Thyroid gland (tissue), 4 donors: Measurements from ENCODE around the gene TGM2. TPM values are rescaled to one million over a fixed set of nuclear protein-coding genes. Genes with fewer than 3 reads are reported as not detected.

Experiments used
- DNase-seq, 2 donors: peaks; one replicate each; pipeline ENCODE4 v3.0.0-alpha.2; 2019
- H3K27ac ChIP-seq, 3 donors: fragments of 200-600 bp; sonication (generic); 1 replicate in 2 of 3; 2 replicates in 1 of 3; pipeline ENCODE4 v1.5.1; 2016 to 2019; ENCODE audit warnings: mild to moderate bottlenecking in 1 of 3, moderate library complexity in 1 of 3
- H3K27me3 ChIP-seq: fragments of 200-600 bp; sonication (generic); one replicate; pipeline ENCODE4 v1.5.1; 2019
- H3K36me3 ChIP-seq, 2 donors: fragments of 200-600 bp; sonication (generic); one replicate each; pipeline ENCODE4 v1.5.1; 2016 to 2019
- H3K4me1 ChIP-seq, 2 donors: fragments of 200-600 bp; sonication (generic); one replicate each; pipeline ENCODE4 v1.5.1; 2017 to 2019
- H3K4me3 ChIP-seq, 3 donors: fragments of 200-600 bp; sonication (generic); replicated peaks in 1 of 3; 1 replicate in 2 of 3; 2 replicates in 1 of 3; pipeline ENCODE4 v1.5.1; 2016; ENCODE audit warnings: mild to moderate bottlenecking in 1 of 3
- H3K9me3 ChIP-seq: fragments of 200-600 bp; sonication (generic); one replicate; pipeline ENCODE4 v1.5.1; 2017
- POLR2A ChIP-seq, 2 donors: fragments of 450-650 bp; IDR thresholded peaks; one replicate each; pipeline ENCODE4 v1.6.1; 2017; ENCODE audit warnings: antibody characterized with exemption in 2 of 2, mild to moderate bottlenecking in 2 of 2, moderate library complexity in 1 of 2
- WGBS, 2 donors: methylation state at CpG; one replicate each; pipeline ENCODE4 v1.1.5; 2017; 5-methylcytosine and 5-hydroxymethylcytosine counted together
- intact Hi-C: fragments of 100-400 bp; cut with DNase I; formaldehyde crosslinking; loops from one replicate; pipeline ENCODE4 v1.15.1; 2023
- total RNA-seq, 4 donors: library from RNA; depleted of rRNA; stranded (reverse); fragments of >200 nt; gene quantifications; one replicate each; pipeline ENCODE4 v1.2.3, GENCODE V29; 2016
- TF ChIP-seq, protein P1 (sequence below), 6 experiments: fragments of 200-600 bp in 3 of 6; fragments of 450-650 bp in 3 of 6; sonication (generic) in 3 of 6; IDR thresholded peaks; one replicate each; pipeline ENCODE4 v1.5.1; 2016 to 2019; ENCODE audit warnings: antibody characterized with exemption in 6 of 6, mild to moderate bottlenecking in 2 of 6, inconsistent platforms in 1 of 6, moderate library complexity in 1 of 6

The TGM2 gene
- total RNA-seq, 4 donors from 2014 or later, result 16.9 to 133 (median 18.4) TPM

DNA sequence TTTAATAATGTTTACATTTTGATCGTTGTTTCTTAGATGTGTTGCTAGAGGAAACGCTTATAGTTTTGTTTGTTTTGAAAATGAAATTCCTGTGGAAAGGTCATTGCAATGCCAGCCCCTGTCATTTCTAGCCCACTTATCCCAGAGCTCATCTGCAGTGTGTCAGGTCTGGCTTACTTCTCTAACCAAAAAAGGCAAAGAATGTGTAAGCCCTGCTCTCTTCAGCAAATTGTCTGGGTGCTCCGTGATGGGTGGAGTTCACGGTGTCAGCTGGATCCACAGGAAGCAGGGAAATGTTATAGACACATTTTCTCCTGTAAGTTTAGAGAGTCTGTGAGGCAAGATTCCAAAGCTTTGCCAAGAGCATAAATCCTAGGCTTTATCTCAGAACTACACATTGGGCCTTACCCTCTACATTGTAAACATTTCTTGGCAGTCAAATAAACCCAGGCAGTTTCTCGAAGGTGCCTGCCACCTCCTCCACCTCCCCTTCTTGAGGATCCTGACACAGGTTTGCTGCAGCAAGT lies 80.6 kb downstream of the TGM2 start:
- no peak overlapping the region for H3K4me3 ChIP-seq
- H3K27ac ChIP-seq, result no peak overlapping the region
- intact Hi-C loops, result no loop called here
- no peak for DNase-seq
- no peaks in the 10 kb centered on the region for H3K27me3 ChIP-seq
- no peaks in the 10 kb centered on the region for H3K9me3 ChIP-seq
- WGBS, 2 donors, result 44 to 57% methylated on average over 5 of the region's 5 CpGs
- TF ChIP-seq, protein P1, sequence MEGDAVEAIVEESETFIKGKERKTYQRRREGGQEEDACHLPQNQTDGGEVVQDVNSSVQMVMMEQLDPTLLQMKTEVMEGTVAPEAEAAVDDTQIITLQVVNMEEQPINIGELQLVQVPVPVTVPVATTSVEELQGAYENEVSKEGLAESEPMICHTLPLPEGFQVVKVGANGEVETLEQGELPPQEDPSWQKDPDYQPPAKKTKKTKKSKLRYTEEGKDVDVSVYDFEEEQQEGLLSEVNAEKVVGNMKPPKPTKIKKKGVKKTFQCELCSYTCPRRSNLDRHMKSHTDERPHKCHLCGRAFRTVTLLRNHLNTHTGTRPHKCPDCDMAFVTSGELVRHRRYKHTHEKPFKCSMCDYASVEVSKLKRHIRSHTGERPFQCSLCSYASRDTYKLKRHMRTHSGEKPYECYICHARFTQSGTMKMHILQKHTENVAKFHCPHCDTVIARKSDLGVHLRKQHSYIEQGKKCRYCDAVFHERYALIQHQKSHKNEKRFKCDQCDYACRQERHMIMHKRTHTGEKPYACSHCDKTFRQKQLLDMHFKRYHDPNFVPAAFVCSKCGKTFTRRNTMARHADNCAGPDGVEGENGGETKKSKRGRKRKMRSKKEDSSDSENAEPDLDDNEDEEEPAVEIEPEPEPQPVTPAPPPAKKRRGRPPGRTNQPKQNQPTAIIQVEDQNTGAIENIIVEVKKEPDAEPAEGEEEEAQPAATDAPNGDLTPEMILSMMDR (IDR thresholded peaks at IDR 0.05), result no peak
- no peak for TF ChIP-seq POLR2A (IDR thresholded peaks at IDR 0.05)
- H3K36me3 ChIP-seq, result peaks cover 0 to 21% of the 10 kb centered on the region in 2 donors
- no peaks in the 10 kb centered on the region for H3K4me1 ChIP-seq

DNA sequence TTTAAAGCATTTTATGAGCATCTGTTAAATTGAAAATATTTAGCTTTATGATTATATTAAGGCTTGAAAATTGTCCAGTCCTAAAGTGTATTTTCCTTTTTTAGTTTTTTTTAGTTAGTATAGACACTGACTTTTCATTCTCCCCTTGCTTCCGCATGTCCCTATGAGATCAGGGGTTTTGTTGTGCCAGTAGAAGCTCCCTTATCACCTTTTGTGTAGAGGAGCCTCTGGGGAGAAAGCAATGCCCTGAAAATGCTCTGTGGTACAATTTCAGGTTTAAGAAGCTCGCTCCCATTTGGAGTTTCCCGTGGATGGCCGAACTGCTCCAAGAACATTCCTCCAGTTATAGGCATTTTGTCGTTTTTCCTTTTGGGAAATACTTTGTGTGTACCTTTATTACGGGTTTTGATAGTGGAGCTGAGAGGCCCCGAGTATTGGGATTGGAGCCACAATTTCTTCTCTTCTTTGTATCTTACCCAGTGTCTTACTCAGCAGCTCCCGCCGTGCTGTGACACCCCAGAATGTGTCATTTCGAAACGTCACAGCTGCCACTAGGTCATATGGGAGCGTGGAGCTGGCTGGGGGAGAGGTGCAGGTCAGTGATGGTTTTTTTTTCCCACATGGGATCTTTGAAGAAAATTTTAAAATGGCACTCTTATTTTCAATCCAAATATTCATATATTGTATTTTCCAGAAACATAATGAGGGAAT lies 81.6 kb downstream of the TGM2 start:
- intact Hi-C loops, result no loop called here
- Histone ChIP-seq H3K9me3 (no peaks in the 10 kb centered on the region), H3K36me3 (peaks cover 0 to 19% of the 10 kb centered on the region in 2 donors), H3K27ac (no peak overlapping the region), H3K4me3 (no peak overlapping the region), H3K27me3 (no peaks in the 10 kb centered on the region), H3K4me1 (no peaks in the 10 kb centered on the region)
- TF ChIP-seq, protein P1 (IDR thresholded peaks at IDR 0.05), result no peak
- no peak for TF ChIP-seq POLR2A (IDR thresholded peaks at IDR 0.05)
- no peak for DNase-seq
- 89 to 90% methylated on average over 12 of the region's 12 CpGs for WGBS, 2 donors

- no peaks in the 10 kb centered on the region for H3K9me3 ChIP-seq
- TF ChIP-seq POLR2A (IDR thresholded peaks at IDR 0.05), result no peak
- TF ChIP-seq, protein P1 (IDR thresholded peaks at IDR 0.05), result no peak
- H3K36me3 ChIP-seq, result peaks cover 0 to 13% of the 10 kb centered on the region in 2 donors
- H3K27me3 ChIP-seq, result no peaks in the 10 kb centered on the region
- H3K4me3 ChIP-seq, result no peak overlapping the region
- DNase-seq, result no peak
- intact Hi-C loops, result no loop called here
- H3K27ac ChIP-seq, result no peak overlapping the region
- no peaks in the 10 kb centered on the region for H3K4me1 ChIP-seq
These were observed 82.2 kb downstream of the TGM2 start for GRCh38 chr20:38082894-38083293.

- no peak for TF ChIP-seq POLR2A (IDR thresholded peaks at IDR 0.05)
- TF ChIP-seq, protein P1 (IDR thresholded peaks at IDR 0.05), result no peak
- intact Hi-C loops, result no loop called here
- Histone ChIP-seq H3K9me3 (no peaks in the 10 kb centered on the region), H3K4me3 (no peak overlapping the region), H3K36me3 (peaks cover 4 to 6% of the 10 kb centered on the region in 2 donors), H3K27ac (no peak overlapping the region), H3K4me1 (no peaks in the 10 kb centered on the region), H3K27me3 (no peaks in the 10 kb centered on the region)
- WGBS, 2 donors, result 78 to 97% methylated on average over 3 of the region's 3 CpGs
- DNase-seq, result no peak
These were observed 83.5 kb downstream of the TGM2 start for GRCh38 chr20:38081575-38081974.

GRCh38 chr20:38079353-38079752 lies 85.7 kb downstream of the TGM2 start:
- Histone ChIP-seq H3K9me3 (no peaks in the 10 kb centered on the region), H3K27me3 (no peaks in the 10 kb centered on the region), H3K27ac (no peak overlapping the region), H3K4me1 (no peaks in the 10 kb centered on the region), H3K4me3 (no peak overlapping the region), H3K36me3 (peaks cover 4 to 6% of the 10 kb centered on the region in 2 donors)
- intact Hi-C loops, result loop anchor here (5.0 kb wide), 1 partner anchor 83 kb away; no protein-coding TSS in a partner anchor
- WGBS, 2 donors, result 99% methylated on average over 3 of the region's 3 CpGs
- DNase-seq, result no peak
- TF ChIP-seq POLR2A (IDR thresholded peaks at IDR 0.05), result no peak
- TF ChIP-seq, protein P1 (IDR thresholded peaks at IDR 0.05), result no peak
